VCaP (cell line): Measurements from ENCODE around the gene STYK1.
"Not testable (repeated sequence)": the region's sequence is repeated elsewhere in the genome, so short reads cannot be mapped to it uniquely, and the experiment has no call there.

ENCODE experiments used
- H3K27ac ChIP-seq: fragments of 450-650 bp; 2 replicates; pipeline ENCODE4 v1.5.1; 2017
- TF ChIP-seq, protein P1 (sequence below): fragments of 450-650 bp; conservative IDR thresholded peaks from 2 replicates; pipeline ENCODE4 v1.5.1; 2017; ENCODE audit warnings: mild to moderate bottlenecking, moderate library complexity

Gene STYK1

DNA sequence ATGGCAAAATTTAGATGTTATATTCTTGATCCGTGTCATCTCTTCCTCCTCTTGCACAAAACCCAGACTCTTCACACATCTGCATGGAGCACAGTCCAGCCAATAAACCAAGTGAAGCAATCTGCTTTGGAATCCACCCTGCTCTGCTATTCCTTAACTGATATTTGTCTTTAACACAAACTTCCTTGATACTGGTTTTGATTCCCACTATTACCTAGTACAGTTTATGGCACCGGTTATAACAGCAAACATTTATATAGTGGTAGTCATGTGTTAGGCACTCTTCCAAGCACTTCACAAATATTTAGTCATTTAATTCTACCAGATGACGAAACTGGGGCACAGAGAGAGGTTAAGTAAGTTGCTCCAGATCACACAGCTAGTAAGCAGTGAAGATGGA lies 12.5 kb downstream of the STYK1 start:
- TF ChIP-seq, protein P1, sequence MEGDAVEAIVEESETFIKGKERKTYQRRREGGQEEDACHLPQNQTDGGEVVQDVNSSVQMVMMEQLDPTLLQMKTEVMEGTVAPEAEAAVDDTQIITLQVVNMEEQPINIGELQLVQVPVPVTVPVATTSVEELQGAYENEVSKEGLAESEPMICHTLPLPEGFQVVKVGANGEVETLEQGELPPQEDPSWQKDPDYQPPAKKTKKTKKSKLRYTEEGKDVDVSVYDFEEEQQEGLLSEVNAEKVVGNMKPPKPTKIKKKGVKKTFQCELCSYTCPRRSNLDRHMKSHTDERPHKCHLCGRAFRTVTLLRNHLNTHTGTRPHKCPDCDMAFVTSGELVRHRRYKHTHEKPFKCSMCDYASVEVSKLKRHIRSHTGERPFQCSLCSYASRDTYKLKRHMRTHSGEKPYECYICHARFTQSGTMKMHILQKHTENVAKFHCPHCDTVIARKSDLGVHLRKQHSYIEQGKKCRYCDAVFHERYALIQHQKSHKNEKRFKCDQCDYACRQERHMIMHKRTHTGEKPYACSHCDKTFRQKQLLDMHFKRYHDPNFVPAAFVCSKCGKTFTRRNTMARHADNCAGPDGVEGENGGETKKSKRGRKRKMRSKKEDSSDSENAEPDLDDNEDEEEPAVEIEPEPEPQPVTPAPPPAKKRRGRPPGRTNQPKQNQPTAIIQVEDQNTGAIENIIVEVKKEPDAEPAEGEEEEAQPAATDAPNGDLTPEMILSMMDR = no peak
- peak overlapping the region; percentile 57 for H3K27ac ChIP-seq

DNA sequence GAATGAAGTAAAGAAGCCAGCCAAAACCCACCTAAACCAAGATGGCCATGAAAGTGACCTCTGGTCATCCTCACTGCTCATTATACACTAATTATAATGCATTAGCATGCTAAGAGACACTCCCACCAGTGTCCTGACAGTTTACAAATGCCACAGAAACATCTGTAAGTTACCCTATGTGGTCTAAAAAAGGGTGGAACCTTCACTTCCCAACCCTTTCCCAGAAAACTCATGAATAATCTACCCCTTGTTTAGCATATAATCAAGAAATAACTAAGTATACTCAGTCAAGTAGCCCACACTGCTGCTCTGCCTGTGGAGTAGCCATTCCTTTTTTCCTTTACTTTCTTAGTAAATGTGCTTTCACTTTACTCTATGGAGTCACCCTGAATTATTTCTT lies 19.8 kb downstream of the STYK1 start:
- TF ChIP-seq, protein P1 = no peak

DNA sequence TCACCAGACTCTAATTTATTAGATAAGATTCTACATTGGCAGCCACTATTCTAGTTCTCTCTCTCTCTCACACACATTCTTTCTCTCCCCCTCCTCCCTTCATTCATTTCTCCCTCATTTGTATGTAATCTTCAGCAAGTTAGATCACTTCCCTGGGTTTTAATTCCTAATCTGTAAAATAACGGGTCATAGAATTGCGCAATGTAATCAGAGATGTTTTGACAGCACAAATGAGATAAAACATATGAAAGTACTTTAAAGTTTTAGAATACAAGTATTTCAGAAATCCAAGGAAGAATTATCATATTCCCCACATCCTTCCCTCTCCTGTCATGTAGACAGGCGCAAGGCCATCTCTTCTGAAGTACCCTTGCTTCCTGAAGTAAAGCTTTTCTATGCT lies 21.7 kb downstream of the STYK1 start:
- H3K27ac ChIP-seq = no peak overlapping the region
- TF ChIP-seq, protein P1 = no peak

More for the DNA sequence above, 19.8 kb downstream of the STYK1 start:
- peak overlapping the region; percentile 48 for H3K27ac ChIP-seq

DNA sequence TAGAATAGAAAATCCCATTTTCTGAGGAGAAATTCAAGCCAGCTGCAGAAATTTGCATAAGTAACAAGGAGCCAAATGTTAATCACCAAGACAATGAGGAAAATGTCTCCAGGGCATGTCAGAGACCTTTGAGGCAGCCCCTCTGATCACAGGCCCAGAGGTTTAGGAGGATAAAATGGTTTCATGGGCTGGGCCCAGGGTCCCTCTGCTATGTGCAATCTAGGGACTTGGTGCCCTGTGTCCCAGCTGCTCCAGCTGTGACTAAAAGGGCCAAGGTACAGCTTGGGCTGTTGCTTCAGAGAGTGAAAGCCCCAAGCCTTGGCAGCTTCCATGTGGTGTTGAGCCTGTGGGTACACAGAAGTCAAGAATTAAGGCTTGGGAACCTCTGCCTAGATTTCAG lies 27.3 kb downstream of the STYK1 start:
- H3K27ac ChIP-seq = not testable (repeated sequence)

DNA sequence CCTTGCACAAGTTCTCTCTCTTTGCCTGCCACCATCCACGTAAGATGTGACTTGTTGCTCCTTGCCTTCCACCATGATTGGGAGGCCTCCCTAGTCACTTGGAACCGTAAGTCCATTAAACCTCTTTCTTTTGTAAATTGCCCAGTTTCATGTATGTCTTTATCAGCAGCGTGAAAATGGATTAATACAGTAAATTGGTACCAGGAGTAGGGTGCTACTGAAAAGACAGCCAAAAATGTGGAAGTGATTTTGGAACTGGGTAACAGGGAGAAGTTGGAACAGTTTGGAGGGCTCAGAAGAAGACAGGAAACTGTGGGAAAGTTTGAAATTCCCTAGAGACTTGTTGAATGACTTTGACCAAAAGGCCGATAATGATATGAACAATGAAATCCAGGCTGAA lies 27.9 kb downstream of the STYK1 start:
- TF ChIP-seq, protein P1 = no peak
- no peak overlapping the region for H3K27ac ChIP-seq

GRCh38 chr12:10641735-10642500 lies 31.9 kb downstream of the STYK1 start:
- no peak overlapping the region for H3K27ac ChIP-seq
- TF ChIP-seq, protein P1 = no peak

- TF ChIP-seq, protein P1 = no peak
- peak overlapping the region; percentile 89 for H3K27ac ChIP-seq
These were observed 35.1 kb downstream of the STYK1 start for GRCh38 chr12:10638728-10639127.

- H3K27ac ChIP-seq = peak overlapping the region; percentile 89
- TF ChIP-seq, protein P1 = no peak
These were observed 37.2 kb downstream of the STYK1 start for GRCh38 chr12:10636611-10637010.
